Ecto neural progenitor cell (in vitro differentiated cells): Measurements from ENCODE around the gene ATG9B.
"Not testable (repeated sequence)": the region's sequence is repeated elsewhere in the genome, so short reads cannot be mapped to it uniquely, and the experiment has no call there.

ENCODE experiments used
- DNase-seq: peaks from one replicate; pipeline ENCODE4 v3.0.0-alpha.2; 2018; ENCODE audit warnings: low spot score

The ATG9B gene

GRCh38 chr7:151058781-151059366 lies 34.6 kb upstream of the ATG9B start:
- no peak for DNase-seq

GRCh38 chr7:151057989-151058780 lies 33.9 kb upstream of the ATG9B start:
- DNase-seq, result peak; percentile 98

GRCh38 chr7:151057506-151057988 lies 33.3 kb upstream of the ATG9B start, which contains the start of gene CDK5:
Gene CDK5 (minus strand): TSS chr7:151057897. CDS start chr7:151057848, 49 bp downstream.
- DNase-seq, result no peak

- peak; percentile 54 for DNase-seq
Observed at GRCh38 chr7:151056666-151057505, 32.6 kb upstream of the ATG9B start.

- no peak for DNase-seq
Observed at GRCh38 chr7:151056283-151056665, 32.0 kb upstream of the ATG9B start.

GRCh38 chr7:151053751-151054150 lies 29.5 kb upstream of the ATG9B start:
- no peak for DNase-seq

GRCh38 chr7:151053096-151053495 lies 28.8 kb upstream of the ATG9B start:
- no peak for DNase-seq

- DNase-seq, result peak; percentile 88
Observed at GRCh38 chr7:151051108-151051507, 26.8 kb upstream of the ATG9B start.

GRCh38 chr7:151048911-151049463 lies 24.7 kb upstream of the ATG9B start:
- no peak for DNase-seq

GRCh38 chr7:151047976-151048815 lies 23.9 kb upstream of the ATG9B start, which contains the start of gene ASIC3:
Gene ASIC3 (plus strand): TSS chr7:151048531. CDS start chr7:151048886, 355 bp downstream.
- DNase-seq, result no peak

GRCh38 chr7:151046603-151047573 lies 22.6 kb upstream of the ATG9B start:
- no peak for DNase-seq

- DNase-seq, result no peak
Observed at GRCh38 chr7:151045967-151046366, 21.7 kb upstream of the ATG9B start.

- no peak for DNase-seq
Observed at GRCh38 chr7:151045262-151045661, 21.0 kb upstream of the ATG9B start.

- no peak for DNase-seq
Observed at GRCh38 chr7:151043959-151044358, 19.7 kb upstream of the ATG9B start.

GRCh38 chr7:151043449-151043848 lies 19.2 kb upstream of the ATG9B start:
- DNase-seq, result not testable (repeated sequence)

GRCh38 chr7:151040616-151041375 lies 16.5 kb upstream of the ATG9B start:
- DNase-seq, result no peak

GRCh38 chr7:151039850-151040548 lies 15.7 kb upstream of the ATG9B start:
- DNase-seq, result no peak
